HG03469 (cell line): ENCODE results near the gene PCDHA2.
"Not testable (repeated sequence)": the region's sequence is repeated elsewhere in the genome, so short reads cannot be mapped to it uniquely, and the experiment has no call there.

ENCODE experiments used
- ATAC-seq: cut with Tn5 transposase; IDR thresholded peaks from one replicate; pipeline ENCODE4 v1.9.1; 2021; ENCODE audit warnings: mild to moderate bottlenecking, moderate library complexity, moderate number of reproducible peaks; ENCODE audit not compliant: unreplicated experiment

Gene PCDHA2

GRCh38 chr5:140794595-140795258 lies at the start of gene PCDHA2:
TSS of gene PCDHA2 (plus strand) at chr5:140794852.
- ATAC-seq, result no peak

GRCh38 chr5:140753561-140753960 lies 41.1 kb upstream of the PCDHA2 start:
- no peak for ATAC-seq

- ATAC-seq, result no peak
These were observed 30.3 kb upstream of the PCDHA2 start for GRCh38 chr5:140764177-140764973.

- no peak for ATAC-seq
These were observed 27.2 kb upstream of the PCDHA2 start for GRCh38 chr5:140767444-140767843.

GRCh38 chr5:140780512-140780911 lies 14.1 kb upstream of the PCDHA2 start:
- ATAC-seq, result no peak

- ATAC-seq, result no peak
These were observed 8.6 kb upstream of the PCDHA2 start, which contains the start of gene PCDHA1 for GRCh38 chr5:140785905-140786686. TSS of gene PCDHA1 (plus strand) at chr5:140786140.

GRCh38 chr5:140787422-140787821 lies 7.2 kb upstream of the PCDHA2 start:
- ATAC-seq, result not testable (repeated sequence)

- ATAC-seq, result not testable (repeated sequence)
These were observed 6.7 kb upstream of the PCDHA2 start for GRCh38 chr5:140787849-140788504.

- ATAC-seq, result no peak
These were observed 3.6 kb upstream of the PCDHA2 start for GRCh38 chr5:140791089-140791488.

GRCh38 chr5:140795259-140795641 lies 598 bp downstream of the PCDHA2 start:
- ATAC-seq, result no peak

GRCh38 chr5:140796072-140796717 lies 1.5 kb downstream of the PCDHA2 start:
- not testable (repeated sequence) for ATAC-seq

GRCh38 chr5:140796718-140797095 lies 2.1 kb downstream of the PCDHA2 start:
- no peak for ATAC-seq

GRCh38 chr5:140800816-140801493 lies 6.3 kb downstream of the PCDHA2 start, which contains the start of gene PCDHA3:
TSS of gene PCDHA3 (plus strand) at chr5:140801057.
- no peak for ATAC-seq

GRCh38 chr5:140801494-140801841 lies 6.8 kb downstream of the PCDHA2 start:
- no peak for ATAC-seq

- not testable (repeated sequence) for ATAC-seq
These were observed 7.7 kb downstream of the PCDHA2 start for GRCh38 chr5:140802381-140802780.

- no peak for ATAC-seq
These were observed 8.2 kb downstream of the PCDHA2 start for GRCh38 chr5:140802781-140803271.

- ATAC-seq, result no peak
These were observed 12.5 kb downstream of the PCDHA2 start, which contains the start of gene PCDHA4 for GRCh38 chr5:140806834-140807775. TSS of gene PCDHA4 (plus strand) at chr5:140807068.

GRCh38 chr5:140808241-140808888 lies 13.7 kb downstream of the PCDHA2 start:
- not testable (repeated sequence) for ATAC-seq
